ENCODE results near the gene KLK15.

DNA sequence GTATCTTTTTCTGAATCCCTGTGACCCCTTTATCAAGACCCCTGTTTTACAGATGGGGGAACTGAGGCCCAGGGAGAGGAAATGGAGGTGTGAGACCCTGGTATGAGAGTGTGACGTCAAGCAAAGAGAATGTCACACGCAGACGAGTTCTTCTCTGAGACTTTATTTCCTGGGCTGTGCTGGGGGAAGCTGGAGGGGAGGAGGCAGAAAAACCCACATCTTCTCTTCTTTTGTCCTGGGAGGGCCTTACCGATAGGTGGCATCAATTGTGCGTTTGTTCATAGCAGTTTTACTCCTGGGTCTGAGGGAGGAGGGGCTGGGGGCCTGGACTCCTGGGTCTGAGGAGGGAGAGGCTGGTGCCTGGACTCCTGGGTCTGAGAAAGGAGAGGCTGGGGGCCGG lies 4.9 kb upstream of the KLK15 start:
- TF ChIP-seq, protein P1, sequence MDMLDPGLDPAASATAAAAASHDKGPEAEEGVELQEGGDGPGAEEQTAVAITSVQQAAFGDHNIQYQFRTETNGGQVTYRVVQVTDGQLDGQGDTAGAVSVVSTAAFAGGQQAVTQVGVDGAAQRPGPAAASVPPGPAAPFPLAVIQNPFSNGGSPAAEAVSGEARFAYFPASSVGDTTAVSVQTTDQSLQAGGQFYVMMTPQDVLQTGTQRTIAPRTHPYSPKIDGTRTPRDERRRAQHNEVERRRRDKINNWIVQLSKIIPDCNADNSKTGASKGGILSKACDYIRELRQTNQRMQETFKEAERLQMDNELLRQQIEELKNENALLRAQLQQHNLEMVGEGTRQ (IDR thresholded peaks at IDR 0.05; ENCODE audit: low read depth, low read length): no peak
- TF ChIP-seq, protein P2, sequence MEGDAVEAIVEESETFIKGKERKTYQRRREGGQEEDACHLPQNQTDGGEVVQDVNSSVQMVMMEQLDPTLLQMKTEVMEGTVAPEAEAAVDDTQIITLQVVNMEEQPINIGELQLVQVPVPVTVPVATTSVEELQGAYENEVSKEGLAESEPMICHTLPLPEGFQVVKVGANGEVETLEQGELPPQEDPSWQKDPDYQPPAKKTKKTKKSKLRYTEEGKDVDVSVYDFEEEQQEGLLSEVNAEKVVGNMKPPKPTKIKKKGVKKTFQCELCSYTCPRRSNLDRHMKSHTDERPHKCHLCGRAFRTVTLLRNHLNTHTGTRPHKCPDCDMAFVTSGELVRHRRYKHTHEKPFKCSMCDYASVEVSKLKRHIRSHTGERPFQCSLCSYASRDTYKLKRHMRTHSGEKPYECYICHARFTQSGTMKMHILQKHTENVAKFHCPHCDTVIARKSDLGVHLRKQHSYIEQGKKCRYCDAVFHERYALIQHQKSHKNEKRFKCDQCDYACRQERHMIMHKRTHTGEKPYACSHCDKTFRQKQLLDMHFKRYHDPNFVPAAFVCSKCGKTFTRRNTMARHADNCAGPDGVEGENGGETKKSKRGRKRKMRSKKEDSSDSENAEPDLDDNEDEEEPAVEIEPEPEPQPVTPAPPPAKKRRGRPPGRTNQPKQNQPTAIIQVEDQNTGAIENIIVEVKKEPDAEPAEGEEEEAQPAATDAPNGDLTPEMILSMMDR (conservative IDR thresholded peaks at IDR 0.05; ENCODE audit: low read depth, low read length): peak; percentile 17; the same call in 1 of the 2 replicates
- TF ChIP-seq POLR2A (IDR thresholded peaks at IDR 0.05; ENCODE audit: low read depth, low read length): no peak
- no peak for TF ChIP-seq MXI1 (IDR thresholded peaks at IDR 0.05; ENCODE audit: borderline replicate concordance, low read depth, low read length)
- TF ChIP-seq, protein P3, sequence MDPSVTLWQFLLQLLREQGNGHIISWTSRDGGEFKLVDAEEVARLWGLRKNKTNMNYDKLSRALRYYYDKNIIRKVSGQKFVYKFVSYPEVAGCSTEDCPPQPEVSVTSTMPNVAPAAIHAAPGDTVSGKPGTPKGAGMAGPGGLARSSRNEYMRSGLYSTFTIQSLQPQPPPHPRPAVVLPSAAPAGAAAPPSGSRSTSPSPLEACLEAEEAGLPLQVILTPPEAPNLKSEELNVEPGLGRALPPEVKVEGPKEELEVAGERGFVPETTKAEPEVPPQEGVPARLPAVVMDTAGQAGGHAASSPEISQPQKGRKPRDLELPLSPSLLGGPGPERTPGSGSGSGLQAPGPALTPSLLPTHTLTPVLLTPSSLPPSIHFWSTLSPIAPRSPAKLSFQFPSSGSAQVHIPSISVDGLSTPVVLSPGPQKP (IDR thresholded peaks at IDR 0.05; ENCODE audit: borderline replicate concordance, low read depth, low read length): no peak
- TF ChIP-seq NFE2L2 (IDR thresholded peaks at IDR 0.05; ENCODE audit: low read depth, low read length): no peak
- TF ChIP-seq RCOR1 (IDR thresholded peaks at IDR 0.05; ENCODE audit: insufficient replicate concordance, low read length): no peak
- TF ChIP-seq RFX5 (IDR thresholded peaks at IDR 0.05; ENCODE audit: low read depth, low read length): no peak
- no peak for TF ChIP-seq SMC3 (IDR thresholded peaks at IDR 0.05; ENCODE audit: low read depth, low read length)
- no peak for TF ChIP-seq BHLHE40 (IDR thresholded peaks at IDR 0.05; ENCODE audit: low read depth, low read length)
- TF ChIP-seq CEBPB (IDR thresholded peaks at IDR 0.05; ENCODE audit: low read depth, low read length): no peak

Data from IMR-90 (cell line).